ENCODE data around the gene TTK.

DNA sequence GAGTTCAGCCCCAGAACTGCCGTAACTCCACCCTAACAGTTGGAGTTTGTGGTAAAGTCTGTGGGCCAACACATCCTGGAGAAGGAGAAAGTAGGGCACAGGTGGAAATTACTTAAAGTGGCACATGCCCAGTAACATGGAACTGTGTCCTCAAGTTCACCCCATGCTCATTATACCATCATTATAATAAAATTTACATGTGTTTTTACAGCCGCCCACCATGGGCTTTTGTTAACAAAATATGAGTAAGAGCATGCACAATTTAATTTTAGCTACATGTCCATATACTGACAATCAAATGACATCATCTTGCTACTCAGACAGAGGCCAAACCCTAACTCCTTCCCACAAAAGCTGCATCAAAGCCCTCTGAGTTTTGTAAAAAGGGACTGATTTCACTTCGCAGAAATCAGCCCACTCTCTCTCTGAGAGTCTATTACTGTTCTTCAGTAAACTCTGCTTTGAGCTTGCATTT is 39.8 kb upstream of the TTK start:
- TF ChIP-seq, protein P1, sequence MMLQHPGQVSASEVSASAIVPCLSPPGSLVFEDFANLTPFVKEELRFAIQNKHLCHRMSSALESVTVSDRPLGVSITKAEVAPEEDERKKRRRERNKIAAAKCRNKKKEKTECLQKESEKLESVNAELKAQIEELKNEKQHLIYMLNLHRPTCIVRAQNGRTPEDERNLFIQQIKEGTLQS (IDR thresholded peaks at IDR 0.05), result no peak
- TF ChIP-seq, protein P2, sequence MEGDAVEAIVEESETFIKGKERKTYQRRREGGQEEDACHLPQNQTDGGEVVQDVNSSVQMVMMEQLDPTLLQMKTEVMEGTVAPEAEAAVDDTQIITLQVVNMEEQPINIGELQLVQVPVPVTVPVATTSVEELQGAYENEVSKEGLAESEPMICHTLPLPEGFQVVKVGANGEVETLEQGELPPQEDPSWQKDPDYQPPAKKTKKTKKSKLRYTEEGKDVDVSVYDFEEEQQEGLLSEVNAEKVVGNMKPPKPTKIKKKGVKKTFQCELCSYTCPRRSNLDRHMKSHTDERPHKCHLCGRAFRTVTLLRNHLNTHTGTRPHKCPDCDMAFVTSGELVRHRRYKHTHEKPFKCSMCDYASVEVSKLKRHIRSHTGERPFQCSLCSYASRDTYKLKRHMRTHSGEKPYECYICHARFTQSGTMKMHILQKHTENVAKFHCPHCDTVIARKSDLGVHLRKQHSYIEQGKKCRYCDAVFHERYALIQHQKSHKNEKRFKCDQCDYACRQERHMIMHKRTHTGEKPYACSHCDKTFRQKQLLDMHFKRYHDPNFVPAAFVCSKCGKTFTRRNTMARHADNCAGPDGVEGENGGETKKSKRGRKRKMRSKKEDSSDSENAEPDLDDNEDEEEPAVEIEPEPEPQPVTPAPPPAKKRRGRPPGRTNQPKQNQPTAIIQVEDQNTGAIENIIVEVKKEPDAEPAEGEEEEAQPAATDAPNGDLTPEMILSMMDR (IDR thresholded peaks at IDR 0.05; ENCODE audit: low read depth, low read length, missing input control), result no peak
- TF ChIP-seq YY1 (IDR thresholded peaks at IDR 0.05), result no peak
- no peak for TF ChIP-seq EGR1 (IDR thresholded peaks at IDR 0.05; ENCODE audit: low read depth in 2 of 2)
- TF ChIP-seq, protein P3, sequence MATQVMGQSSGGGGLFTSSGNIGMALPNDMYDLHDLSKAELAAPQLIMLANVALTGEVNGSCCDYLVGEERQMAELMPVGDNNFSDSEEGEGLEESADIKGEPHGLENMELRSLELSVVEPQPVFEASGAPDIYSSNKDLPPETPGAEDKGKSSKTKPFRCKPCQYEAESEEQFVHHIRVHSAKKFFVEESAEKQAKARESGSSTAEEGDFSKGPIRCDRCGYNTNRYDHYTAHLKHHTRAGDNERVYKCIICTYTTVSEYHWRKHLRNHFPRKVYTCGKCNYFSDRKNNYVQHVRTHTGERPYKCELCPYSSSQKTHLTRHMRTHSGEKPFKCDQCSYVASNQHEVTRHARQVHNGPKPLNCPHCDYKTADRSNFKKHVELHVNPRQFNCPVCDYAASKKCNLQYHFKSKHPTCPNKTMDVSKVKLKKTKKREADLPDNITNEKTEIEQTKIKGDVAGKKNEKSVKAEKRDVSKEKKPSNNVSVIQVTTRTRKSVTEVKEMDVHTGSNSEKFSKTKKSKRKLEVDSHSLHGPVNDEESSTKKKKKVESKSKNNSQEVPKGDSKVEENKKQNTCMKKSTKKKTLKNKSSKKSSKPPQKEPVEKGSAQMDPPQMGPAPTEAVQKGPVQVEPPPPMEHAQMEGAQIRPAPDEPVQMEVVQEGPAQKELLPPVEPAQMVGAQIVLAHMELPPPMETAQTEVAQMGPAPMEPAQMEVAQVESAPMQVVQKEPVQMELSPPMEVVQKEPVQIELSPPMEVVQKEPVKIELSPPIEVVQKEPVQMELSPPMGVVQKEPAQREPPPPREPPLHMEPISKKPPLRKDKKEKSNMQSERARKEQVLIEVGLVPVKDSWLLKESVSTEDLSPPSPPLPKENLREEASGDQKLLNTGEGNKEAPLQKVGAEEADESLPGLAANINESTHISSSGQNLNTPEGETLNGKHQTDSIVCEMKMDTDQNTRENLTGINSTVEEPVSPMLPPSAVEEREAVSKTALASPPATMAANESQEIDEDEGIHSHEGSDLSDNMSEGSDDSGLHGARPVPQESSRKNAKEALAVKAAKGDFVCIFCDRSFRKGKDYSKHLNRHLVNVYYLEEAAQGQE (IDR thresholded peaks at IDR 0.05), result no peak
- no peak for TF ChIP-seq GABPA (IDR thresholded peaks at IDR 0.05 in 1 of 2, conservative IDR thresholded peaks at IDR 0.05 in 1 of 2)

Measured in liver (tissue), 3 donors.